ENCODE results near the gene PHC2. TPM values are rescaled to one million over a fixed set of nuclear protein-coding genes. Genes with fewer than 3 reads are reported as not detected.
A peak's percentile ranks its signal among the peaks of the same experiment; 100 is the strongest.

The PHC2 gene
- total and polyA plus RNA-seq, 2 of the 13 experiments (the other 11 are each of a cell fraction or from before 2014, with no cell fraction given), result 52.5 to 84.9 TPM

DNA sequence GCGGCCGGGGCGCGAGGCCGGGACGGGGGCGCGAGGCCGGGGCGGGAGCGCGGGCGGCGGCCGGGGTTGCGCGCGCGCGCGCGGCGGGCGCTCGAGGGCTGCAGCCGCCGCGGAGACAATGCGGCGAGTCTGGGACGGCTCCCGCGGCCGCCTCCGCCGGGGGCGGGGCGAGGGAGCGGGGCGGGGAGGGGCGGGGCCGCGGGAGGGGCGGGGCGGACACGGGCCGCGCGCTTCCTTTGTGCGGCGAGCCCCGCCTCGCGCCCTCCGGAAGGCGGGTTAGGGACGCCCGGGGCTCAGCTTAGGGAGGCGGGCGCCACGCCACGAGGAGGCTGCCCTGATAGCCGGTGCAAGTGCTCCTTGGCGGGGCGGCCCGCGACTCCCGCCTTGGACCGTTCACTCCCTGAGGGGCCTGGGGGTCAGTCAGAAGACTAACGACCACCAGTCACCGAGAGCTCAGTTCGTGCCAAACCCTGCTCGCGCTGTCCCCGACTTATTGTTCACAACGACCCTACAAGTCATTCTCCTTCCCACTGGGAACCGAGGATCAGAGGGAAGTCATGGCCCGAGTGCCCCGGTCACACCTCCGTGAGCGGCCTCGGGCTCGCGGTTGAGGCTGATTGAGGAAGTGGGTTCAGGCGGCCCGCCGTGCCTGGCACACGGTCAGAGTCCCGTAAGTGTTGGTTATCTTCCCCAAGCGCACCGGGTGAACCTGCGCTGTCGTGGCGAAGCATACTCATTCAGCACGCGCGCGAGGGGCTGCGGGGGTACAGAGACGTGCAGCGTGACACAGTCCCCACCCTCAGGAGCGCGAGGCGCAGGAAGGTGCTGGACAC, 80.9 kb downstream of the PHC2 start (continued):
- TF ChIP-seq, protein P1, sequence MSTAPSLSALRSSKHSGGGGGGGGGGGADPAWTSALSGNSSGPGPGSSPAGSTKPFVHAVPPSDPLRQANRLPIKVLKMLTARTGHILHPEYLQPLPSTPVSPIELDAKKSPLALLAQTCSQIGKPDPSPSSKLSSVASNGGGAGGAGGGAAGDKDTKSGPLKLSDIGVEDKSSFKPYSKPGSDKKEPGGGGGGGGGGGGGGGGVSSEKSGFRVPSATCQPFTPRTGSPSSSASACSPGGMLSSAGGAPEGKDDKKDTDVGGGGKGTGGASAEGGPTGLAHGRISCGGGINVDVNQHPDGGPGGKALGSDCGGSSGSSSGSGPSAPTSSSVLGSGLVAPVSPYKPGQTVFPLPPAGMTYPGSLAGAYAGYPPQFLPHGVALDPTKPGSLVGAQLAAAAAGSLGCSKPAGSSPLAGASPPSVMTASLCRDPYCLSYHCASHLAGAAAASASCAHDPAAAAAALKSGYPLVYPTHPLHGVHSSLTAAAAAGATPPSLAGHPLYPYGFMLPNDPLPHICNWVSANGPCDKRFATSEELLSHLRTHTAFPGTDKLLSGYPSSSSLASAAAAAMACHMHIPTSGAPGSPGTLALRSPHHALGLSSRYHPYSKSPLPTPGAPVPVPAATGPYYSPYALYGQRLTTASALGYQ (CRISPR knock-in tag; IDR thresholded peaks at IDR 0.05), result peak; percentile 46; the same call in 1 of the 2 replicates
- peak; percentile 30; the same call in 1 of the 2 replicates for TF ChIP-seq GATAD1 (CRISPR knock-in tag; IDR thresholded peaks at IDR 0.05)
- TF ChIP-seq ZC3H13 (CRISPR knock-in tag; IDR thresholded peaks at IDR 0.05), result peak; percentile 86; the same call in 1 of the 2 replicates
- no peak for TF ChIP-seq SRF (IDR thresholded peaks at IDR 0.05; ENCODE audit: low read depth, low read length)
- TF ChIP-seq NBN (conservative IDR thresholded peaks at IDR 0.05), result no peak
- no peak for TF ChIP-seq KDM6A (CRISPR knock-in tag; IDR thresholded peaks at IDR 0.05; ENCODE audit: low read depth)
- TF ChIP-seq THYN1 (CRISPR knock-in tag; IDR thresholded peaks at IDR 0.05; ENCODE audit: borderline replicate concordance, low read depth), result no peak
- TF ChIP-seq ZNF225 (CRISPR knock-in tag; IDR thresholded peaks at IDR 0.05), result no peak
- 0 out of 2 replicates have a peak, but pooled peaks have one; percentile 9 for TF ChIP-seq HNF4A (CRISPR knock-in tag; IDR thresholded peaks at IDR 0.05)
- no peak for TF ChIP-seq ZNF83 (CRISPR knock-in tag; IDR thresholded peaks at IDR 0.05; ENCODE audit: borderline replicate concordance)
- no peak for TF ChIP-seq PAWR (CRISPR knock-in tag; IDR thresholded peaks at IDR 0.05; ENCODE audit: borderline replicate concordance)
- peak in 1 of 2 experiments; percentile 46; a peak in 1 of 4 replicates for TF ChIP-seq KLF16 (CRISPR knock-in tag; IDR thresholded peaks at IDR 0.05)
- TF ChIP-seq, protein P2, sequence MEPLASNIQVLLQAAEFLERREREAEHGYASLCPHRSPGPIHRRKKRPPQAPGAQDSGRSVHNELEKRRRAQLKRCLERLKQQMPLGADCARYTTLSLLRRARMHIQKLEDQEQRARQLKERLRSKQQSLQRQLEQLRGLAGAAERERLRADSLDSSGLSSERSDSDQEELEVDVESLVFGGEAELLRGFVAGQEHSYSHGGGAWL (CRISPR knock-in tag; IDR thresholded peaks at IDR 0.05), result peak; percentile 77; the same call in 1 of the 2 replicates
- TF ChIP-seq ATM (IDR thresholded peaks at IDR 0.05; ENCODE audit: borderline replicate concordance), result no peak
- TF ChIP-seq ZNF282 (IDR thresholded peaks at IDR 0.05; ENCODE audit: partially characterized antibody), result no peak
- TF ChIP-seq RBM22 (optimal IDR thresholded peaks at IDR 0.05; ENCODE audit: low read length), result no peak
- TF ChIP-seq, protein P3, sequence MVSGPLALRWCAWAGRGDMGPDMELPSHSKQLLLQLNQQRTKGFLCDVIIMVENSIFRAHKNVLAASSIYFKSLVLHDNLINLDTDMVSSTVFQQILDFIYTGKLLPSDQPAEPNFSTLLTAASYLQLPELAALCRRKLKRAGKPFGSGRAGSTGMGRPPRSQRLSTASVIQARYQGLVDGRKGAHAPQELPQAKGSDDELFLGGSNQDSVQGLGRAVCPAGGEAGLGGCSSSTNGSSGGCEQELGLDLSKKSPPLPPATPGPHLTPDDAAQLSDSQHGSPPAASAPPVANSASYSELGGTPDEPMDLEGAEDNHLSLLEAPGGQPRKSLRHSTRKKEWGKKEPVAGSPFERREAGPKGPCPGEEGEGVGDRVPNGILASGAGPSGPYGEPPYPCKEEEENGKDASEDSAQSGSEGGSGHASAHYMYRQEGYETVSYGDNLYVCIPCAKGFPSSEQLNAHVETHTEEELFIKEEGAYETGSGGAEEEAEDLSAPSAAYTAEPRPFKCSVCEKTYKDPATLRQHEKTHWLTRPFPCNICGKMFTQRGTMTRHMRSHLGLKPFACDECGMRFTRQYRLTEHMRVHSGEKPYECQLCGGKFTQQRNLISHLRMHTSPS (CRISPR knock-in tag; IDR thresholded peaks at IDR 0.05; ENCODE audit: low read depth), result peak; percentile 70; the same call in 1 of the 2 replicates
- no peak for TF ChIP-seq ZSCAN22 (CRISPR knock-in tag; IDR thresholded peaks at IDR 0.05)
- TF ChIP-seq RXRB (CRISPR knock-in tag; IDR thresholded peaks at IDR 0.05; ENCODE audit: borderline replicate concordance), result peak; percentile 41
- no peak for TF ChIP-seq MAF1 (CRISPR knock-in tag; IDR thresholded peaks at IDR 0.05; ENCODE audit: borderline replicate concordance)
- no peak for TF ChIP-seq PAX8 (CRISPR knock-in tag; IDR thresholded peaks at IDR 0.05; ENCODE audit: borderline replicate concordance)
- TF ChIP-seq, protein P4, sequence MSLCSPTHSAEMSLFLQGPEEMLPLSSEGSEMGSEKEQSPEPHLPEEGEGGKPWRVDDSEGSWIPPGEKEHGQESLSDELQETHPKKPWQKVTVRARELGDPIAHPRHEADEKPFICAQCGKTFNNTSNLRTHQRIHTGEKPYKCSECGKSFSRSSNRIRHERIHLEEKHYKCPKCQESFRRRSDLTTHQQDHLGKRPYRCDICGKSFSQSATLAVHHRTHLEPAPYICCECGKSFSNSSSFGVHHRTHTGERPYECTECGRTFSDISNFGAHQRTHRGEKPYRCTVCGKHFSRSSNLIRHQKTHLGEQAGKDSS (CRISPR knock-in tag; IDR thresholded peaks at IDR 0.05; ENCODE audit: borderline replicate concordance, low read depth), result no peak
- peak; percentile 69; the same call in 1 of the 2 replicates for TF ChIP-seq MXD4 (CRISPR knock-in tag; IDR thresholded peaks at IDR 0.05)
- TF ChIP-seq ARNTL (CRISPR knock-in tag; IDR thresholded peaks at IDR 0.05), result no peak
- TF ChIP-seq HMGA1 (CRISPR knock-in tag; conservative IDR thresholded peaks at IDR 0.05), result no peak

All from HepG2 (cell line).